NK-92 treated with Interleukin-12 subunit alpha and Interleukin-12 subunit beta, amount 100 ng/mL, for 24 hours (cell line): Measurements from ENCODE around the gene LSM2.

Experiments
- DNase-seq: peaks from one replicate; lab custom pipeline; 2025; lab: John Stamatoyannopoulos, UW

The LSM2 gene

GRCh38 chr6:31750411-31751022 is 56.2 kb downstream of the LSM2 start:
- no peak for DNase-seq

- no peak for DNase-seq
These were observed 57.3 kb downstream of the LSM2 start for GRCh38 chr6:31749301-31750036.
